ENCODE results near the gene ZNF771.
"Not testable (repeated sequence)": the region's sequence is repeated elsewhere in the genome, so short reads cannot be mapped to it uniquely, and the experiment has no call there.

The ZNF771 gene

DNA sequence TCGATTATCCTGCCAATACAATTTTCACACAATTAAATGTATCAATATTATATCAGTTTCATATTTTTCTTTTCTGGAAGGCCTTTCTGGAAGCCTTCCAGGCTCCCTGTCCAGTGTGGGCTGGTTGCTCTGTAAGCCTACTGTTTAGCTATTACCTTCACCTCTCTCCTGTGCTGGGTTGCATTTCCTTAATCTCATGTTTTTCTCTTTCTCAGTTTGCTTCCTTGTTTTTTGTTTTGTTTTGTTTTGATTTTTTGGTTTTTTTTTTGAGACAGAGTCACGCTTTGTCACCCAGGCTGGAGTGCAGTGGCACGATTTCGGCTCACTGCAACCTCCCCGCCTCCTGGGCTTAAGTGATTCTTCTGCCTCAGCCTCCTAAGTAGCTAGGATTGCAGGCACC lies 31.4 kb downstream of the ZNF771 start:
- no peak for DNase-seq

DNA sequence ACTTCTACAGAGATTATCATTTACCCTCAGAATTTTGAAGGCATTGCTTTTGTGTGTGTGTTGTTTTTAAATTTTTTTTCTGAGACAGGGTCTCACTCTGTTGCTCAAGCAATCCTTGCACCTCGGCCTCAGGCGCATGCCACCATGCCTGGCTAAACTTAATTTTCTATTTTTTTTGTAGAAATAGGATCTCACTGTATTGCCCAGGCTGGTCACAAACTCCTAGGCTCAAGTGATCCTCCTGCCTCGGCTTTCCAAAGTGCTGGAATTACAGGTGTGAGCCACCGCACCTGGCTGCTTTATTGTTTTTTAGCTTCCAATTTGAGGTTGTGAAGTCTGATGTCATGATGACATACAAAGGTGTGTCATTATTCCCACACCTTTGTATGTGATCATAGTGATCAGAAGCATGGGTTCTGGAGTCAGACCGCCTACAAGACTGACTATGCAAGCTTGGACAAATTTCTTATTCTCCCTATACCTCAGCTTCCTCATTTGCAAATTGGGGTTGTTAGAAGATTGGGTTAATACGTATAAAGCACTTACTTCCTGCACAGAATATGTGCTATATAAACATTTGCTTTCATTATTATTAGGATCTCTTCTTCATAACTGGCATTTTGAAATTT lies 32.4 kb downstream of the ZNF771 start:
- DNase-seq: no peak

DNA sequence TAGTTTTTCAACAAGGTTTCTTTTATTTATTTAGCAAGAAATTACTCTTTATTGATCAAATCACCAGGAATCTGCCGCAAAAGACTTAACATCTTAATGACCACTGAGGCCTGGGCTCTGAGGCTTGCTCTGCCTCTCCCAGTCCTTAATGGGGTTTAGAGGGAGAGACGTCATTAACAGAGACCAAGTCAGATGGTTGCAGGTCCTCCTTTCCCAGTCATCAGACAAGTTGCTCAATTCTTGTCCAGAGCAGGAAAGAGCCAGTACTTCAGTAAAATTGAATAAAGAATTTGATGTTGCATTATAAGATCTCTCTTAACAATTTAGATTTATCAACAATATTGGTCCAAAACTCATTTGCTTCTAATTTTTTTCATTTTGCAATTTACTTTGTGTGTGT lies 36.2 kb downstream of the ZNF771 start:
- DNase-seq: no peak

DNA sequence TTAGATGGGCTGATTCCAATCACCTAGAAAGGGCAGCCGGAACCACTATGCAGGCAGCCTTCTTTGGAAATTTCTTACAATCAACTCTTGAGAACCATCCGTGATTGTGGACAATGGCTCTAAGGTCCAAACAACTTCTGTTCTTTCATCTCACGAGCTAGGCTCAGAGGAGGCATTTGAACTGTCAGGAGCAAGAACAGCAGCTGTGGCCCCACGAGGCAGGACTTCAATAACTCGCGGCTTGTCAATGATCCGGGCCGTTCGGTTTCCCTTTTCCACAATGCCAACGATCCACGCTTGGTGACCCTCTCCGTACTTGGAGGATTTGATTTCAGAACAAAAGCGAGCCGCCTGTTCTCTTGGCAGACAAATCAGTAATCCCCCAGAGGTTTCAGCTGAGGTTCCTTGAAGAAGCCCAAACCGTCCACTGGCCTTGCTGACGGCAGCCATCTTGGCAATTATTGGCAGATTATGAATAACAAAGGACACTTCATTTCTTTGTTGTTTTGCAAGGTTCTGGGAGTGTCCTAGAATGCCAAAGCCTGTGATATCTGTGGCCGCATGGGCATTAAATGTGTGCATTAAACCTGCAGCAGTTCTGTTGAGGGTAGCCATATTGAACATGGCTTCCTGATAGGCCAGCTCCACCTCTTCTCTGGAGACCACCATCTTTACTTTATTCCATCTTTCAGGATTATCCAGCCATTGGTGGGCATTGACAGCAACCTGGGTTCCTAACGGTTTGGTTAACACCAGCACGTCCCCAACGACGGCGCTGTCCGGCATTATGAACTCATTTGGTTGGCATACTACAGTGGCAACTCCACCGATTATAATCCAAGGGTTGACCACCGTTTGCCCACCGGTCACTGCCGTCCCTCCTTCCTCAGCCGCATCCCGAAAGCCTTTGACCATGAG lies 37.1 kb downstream of the ZNF771 start:
- DNase-seq: no peak

DNA sequence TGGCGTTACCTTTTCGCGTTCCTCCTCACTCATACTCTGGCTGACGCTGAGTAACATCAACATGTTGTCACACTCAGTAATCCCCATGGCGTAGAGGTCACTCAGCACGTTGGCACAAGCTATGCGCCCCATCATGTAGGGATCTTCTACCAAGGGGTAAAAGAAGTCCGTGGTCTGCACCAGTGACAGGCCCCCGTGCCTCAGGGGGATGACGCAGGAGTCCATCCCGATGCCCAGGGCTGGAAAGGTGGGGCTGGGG lies 37.7 kb downstream of the ZNF771 start:
- DNase-seq: no peak

DNA sequence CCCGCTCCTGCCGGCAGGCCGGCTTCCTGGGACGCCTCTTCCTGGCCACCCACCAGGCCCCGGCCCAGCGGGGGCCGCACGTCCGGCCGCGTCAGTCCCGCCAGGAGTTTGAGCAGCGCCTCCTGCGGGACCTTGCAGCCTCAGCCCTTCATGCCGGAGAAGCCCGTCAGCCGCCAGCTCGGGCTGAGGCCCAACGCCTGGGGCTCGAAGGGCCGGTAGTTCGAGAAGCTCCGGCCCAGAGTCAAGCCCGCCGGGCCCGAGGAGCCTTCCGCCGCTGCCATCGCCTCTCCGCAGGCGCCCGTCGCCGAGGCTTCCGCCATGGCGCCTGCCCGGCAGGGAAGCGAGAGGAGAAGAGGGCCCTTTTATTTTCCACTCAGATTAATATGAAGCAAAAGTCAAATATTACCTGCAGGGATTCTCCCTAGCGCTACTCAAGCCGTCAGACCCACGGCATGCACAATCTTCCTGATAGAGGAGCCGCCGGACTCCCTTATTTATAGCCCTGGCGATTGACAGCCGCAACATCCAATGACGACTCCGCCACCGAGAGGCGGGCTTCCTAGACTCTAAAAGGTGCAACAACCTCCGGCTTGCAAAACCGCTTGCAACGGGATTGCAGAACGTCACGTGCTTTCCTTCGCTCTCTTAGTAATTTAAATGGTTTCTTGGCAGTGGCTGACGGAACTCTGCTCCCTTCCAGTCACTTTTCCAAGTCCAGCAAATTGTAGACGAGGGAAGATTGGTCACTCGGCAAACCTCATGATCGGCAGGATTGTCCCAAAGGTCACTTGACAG lies 38.2 kb downstream of the ZNF771 start, which contains the start of gene SEPHS2:
Gene SEPHS2, minus strand, starts transcription at position 467 of the 795 bp plus-strand sequence. Its CDS starts 147 bp downstream, at position 320.
- no peak for DNase-seq

DNA sequence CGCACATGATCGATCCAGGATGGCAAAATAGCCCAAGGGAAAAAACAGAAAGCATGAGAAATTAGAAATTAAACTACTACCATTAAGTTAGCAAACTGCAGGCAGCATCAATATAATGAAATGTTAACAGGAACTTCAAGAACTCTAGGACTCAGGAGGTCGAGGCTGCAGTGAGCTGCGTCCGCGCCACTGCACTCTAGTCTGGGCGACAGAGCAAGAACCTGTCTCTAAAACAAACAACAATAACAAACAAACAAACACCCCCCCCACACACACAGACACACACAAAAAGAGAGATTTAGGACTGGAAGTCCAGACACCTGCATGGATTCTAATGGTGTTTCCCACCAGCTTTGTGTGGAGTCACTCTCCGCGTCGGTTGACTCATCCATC lies 38.8 kb downstream of the ZNF771 start:
- DNase-seq: no peak

DNA sequence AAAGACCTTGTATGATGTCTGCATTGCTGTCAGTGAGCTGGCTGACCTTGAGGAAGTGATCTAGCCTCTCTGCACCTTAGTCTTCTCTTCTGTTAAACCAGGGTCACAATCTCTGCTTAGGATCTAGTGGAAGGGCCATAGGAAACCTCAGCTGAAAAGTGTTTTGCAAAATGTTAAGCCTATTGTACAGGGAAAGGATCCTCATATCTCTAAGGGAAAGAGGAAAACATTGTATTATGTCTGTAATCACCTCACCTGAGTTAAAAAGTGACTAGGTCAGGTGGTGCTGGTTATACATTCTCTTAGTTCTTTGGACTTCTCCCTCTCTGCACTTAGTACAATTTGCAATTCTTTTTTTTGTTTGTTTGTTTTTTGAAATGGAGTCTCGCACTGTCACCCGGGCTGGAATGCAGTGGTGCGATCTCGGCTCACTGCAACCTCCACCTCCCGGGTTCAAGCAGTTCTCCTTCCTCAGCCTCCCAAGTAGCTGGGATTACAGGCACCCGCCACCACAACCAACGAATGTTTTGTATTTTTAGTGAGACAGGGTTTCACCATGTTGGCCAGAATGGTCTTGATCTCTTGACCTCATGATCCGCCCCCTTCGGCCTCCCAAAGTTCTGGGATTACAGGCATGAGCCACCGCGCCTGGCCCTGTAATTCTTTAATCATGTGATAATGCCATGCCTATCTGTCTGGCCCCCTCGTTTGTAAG lies 40.3 kb downstream of the ZNF771 start:
- DNase-seq: no peak

DNA sequence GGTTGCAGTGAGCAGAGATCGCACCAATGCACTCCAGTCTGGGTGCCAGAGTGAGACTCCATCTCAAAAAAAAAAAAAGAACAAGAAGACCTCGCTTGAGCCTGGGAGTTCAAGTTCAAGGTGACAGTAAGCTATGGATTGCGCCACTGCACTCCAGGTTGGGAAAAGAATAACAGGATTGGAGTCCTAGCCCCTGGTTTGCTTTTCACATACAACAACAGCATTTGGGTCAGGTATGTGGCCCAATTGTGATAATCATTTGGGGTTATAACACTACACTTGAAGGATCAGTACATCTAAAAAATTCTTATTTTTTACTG lies 41.7 kb downstream of the ZNF771 start:
- no peak for DNase-seq

DNA sequence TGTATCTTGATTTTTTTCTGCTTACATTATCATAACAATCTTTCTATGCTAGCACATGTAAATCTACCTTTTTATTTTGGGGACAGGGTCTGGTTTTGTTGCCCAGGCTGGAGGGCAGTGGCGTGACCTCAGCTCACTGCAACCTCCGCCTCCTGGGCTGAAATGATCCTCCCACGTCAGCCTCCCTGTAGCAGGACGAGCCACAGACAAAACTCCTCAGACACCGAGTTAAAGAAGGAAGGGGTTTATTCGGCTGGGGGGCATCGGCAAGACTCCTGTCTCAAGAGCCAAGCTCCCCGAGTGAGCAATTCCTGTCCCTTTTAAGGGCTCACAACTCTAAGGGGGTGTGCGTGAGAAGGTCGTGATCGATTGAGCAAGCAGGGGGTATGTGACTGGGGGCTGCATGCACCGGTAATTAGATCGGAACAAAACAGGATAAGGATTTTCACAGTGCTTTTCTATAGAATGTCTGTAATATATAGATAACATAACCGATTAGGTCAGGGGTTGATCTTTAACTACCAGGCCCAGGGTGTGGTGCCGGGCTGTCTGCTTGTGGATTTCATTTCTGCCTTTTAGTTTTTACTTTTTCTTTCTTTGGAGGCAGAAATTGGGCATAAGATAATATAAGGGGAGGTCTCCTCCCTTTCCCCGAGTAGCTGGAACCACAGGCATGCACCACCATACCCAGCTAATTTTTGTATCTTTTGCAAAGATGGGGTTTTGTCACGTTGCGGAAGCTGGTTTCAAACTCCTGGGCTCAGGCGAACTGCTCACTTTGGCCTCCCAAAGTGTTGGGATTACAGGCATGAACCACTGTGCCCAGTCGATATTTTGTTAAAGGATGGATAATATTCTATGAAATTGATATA lies 45.5 kb downstream of the ZNF771 start:
- DNase-seq: not testable (repeated sequence)

DNA sequence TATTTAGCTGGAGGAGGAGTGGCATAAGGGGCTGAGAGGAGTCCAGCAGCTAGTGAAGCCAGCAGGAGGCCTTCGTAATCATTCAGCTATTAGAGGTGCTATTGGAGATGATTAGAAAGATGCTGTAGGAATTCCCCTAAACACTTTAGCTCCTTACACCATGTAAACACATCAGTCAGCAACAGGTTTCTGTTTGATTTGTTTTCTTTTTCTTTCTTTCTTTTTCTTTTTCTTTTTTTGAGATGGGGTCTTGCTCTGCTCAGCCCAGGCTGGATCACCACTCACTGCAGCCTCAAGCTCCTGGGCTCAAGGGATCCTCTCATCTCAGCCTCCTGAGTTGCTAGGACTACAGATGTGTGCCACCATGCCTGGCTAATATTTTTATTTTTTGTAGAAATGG lies 48.9 kb downstream of the ZNF771 start:
- DNase-seq: no peak

DNA sequence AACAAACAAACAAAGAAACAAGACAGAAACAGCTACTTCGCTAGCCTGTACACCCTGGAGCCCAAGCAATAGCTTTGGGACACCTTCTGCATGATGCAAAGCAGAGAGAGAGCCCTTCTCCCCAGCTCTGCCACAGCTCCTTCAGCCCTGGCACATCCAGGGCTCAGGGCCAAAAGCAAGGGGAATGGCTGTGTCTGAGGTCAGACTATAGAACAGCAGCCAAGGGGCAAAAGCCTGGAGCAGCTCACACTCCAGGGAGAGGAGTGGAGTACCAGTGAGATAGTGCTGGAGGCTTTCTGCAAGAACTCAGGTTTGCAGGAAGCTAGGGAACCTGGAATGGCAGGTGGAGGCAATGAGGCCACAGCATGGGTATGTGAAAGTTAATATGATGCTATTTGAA lies 49.9 kb downstream of the ZNF771 start:
- DNase-seq: no peak

DNA sequence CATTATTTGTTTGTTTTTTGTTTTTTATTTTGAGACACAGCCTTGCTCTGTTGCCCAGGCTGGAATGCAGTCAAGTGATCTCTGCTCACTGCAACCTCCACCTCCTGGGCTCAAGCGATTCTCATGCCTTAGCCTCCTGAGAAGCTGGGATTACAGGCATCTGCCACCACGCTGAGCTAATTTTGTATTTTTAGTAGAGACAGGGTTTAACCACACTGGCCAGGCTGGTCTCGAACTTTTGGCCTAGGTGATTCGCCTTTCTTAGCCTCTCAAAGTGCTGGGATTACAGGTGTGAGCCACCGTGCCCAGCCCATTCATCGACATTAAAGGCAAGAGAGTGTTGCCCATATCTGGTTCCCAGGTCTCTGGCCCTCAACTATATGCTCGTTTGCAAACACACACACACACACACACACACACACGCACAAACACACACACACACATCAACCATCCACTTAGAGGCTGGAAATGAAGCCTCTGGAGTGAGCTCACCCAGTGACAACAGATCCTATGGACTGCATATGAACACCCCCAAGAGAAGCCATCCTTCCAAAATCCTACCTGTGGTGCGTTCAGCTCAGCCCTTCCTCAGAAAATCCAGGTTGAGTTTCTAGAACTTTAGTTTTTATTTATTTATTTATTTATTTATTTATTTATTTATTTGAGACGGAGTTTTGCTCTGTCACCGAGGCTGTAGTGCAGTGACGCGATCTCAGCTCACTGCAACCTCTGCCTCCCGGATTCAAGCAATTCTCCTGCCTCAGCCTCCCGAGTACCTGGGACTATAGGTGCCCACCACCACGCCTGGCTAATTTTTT lies 50.5 kb downstream of the ZNF771 start:
- no peak for DNase-seq

DNA sequence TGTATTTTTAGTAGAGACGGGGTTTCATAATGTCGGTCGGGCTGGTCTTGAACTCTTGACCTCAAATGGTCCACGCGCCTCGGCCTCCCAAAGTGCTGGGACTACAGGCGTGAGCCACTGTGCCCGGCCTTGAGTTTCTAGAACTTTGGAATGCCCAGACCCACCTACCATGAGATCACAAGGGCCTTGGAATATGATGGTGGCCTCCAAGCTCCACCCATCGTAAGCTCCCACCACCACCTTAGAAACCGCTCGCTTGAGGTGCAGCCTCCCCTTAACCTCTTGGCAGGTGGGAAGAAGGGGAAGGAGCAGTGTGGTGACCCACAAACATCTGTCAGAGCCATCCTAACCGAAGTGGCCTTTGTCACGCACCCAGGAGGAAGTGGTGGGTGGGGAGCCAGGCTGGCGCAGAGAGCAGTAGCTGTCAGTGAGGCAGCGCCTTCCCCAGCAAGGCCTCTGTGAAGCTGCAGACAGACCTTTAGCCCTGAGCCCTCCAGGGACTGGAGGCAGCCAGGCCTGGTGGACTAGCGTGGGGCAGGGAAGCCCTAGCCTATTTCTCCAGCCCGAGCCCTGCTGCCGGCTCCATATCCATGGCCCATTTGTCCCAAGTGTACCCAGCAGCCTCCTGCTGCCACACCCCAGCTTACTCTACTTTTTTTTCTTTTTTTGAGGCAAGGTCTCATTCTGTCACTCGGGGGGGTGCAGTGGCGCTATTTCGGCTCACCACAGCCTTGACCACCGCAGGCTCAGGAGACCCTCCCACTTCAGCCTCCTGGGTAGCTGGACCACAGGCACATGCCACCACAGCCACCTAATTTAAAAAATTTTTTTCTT lies 51.4 kb downstream of the ZNF771 start:
- DNase-seq: no peak

DNA sequence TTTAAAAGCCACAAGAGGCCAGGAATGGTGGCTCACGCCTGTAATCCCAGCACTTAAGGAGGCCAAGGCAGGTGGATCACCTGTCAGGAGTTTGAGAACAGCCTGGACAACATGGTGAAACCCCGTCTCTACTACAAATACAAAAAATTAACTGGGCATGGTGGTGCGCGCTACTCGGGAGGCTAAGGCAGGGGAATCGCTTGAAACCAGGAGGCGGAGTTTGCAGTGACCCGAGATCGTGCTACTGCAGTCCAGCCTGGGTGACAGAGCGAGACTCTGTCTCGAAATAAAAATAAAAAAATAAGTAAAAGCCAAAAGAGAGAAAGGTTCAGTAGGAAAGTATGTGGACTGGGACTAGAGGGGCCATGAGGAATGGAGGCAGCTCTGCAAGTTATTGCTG lies 52.0 kb downstream of the ZNF771 start:
- no peak for DNase-seq

DNA sequence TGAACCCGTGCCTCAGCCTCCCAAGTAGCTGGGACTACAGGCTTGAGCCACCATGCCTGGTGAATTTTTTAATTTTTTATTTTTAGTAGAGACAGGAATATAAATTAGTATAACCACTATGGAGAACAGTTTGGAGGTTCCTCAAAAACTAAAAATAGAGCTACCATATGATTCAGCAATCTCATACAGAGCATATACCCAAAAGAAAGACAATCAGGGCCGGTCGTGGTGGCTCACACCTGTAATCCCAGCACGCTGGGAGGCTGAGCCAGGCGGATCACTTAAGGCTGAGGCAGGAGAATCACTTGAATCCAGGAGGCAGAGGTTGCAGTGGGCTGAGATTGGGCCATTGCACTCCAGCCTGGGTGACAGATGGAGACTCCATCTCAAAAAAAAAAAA lies 54.0 kb downstream of the ZNF771 start:
- DNase-seq: not testable (repeated sequence)

DNA sequence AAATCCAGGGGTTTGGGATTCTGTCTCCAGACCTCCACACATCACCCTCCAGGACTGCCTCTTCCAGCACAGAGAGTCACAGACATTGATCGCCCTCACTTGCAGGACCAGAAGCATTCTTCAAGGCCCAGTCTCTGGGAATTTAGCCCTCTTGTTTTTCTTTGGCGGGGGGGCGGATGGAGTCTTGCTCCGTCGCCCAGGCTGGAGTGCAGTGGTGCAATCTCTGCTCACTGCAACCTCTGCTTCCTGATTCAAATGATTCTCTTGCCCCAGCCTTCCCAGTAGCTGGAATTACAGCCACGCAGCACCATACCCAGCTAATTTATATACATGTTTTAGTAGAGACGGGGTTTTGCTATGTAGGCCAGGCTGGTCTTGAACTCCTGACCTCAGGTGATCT lies 56.7 kb downstream of the ZNF771 start:
- DNase-seq: no peak
